ENCODE measurements around the gene RNPEP.
"Not testable (repeated sequence)": the region's sequence is repeated elsewhere in the genome, so short reads cannot be mapped to it uniquely, and the experiment has no call there.

Gene RNPEP

GRCh38 chr1:202037706-202038296 lies 55.4 kb downstream of the RNPEP start:
- no peak for FAIRE-seq

- no peak for FAIRE-seq
Measured at GRCh38 chr1:202038688-202039346, 56.4 kb downstream of the RNPEP start.

- no peak for FAIRE-seq
Measured at GRCh38 chr1:202045705-202046104, 63.3 kb downstream of the RNPEP start.

GRCh38 chr1:202046227-202046626 lies 63.8 kb downstream of the RNPEP start:
- FAIRE-seq, result no peak

- FAIRE-seq, result no peak
Measured at GRCh38 chr1:202046748-202047708, 64.6 kb downstream of the RNPEP start.

GRCh38 chr1:202047977-202048376 lies 65.5 kb downstream of the RNPEP start:
- FAIRE-seq, result no peak

GRCh38 chr1:202049129-202049528 lies 66.7 kb downstream of the RNPEP start:
- no peak for FAIRE-seq

GRCh38 chr1:202054094-202054493 lies 71.6 kb downstream of the RNPEP start:
- FAIRE-seq, result no peak

- not testable (repeated sequence) for FAIRE-seq
Measured at GRCh38 chr1:202054673-202055072, 72.2 kb downstream of the RNPEP start.

Measured in endometrium (tissue), 2 donors.